K562 (cell line): ENCODE measurements around the gene NRXN3. TPM values are rescaled to one million over a fixed set of nuclear protein-coding genes. Genes with fewer than 3 reads are reported as not detected.

ENCODE experiments used
- ATAC-seq: fragments of 200-7000 bp; cut with Tn5 transposase; 3 replicates; pipeline ENCODE4 v1.9.1; 2020; ENCODE audit warnings: moderate library complexity
- BruUV-seq: library from RNA; stranded (reverse); fragments of 400-500 nt; replicated peaks from 2 replicates; lab custom pipeline; 2021; lab: Mats Ljungman, UMichigan
- CTCF ChIA-PET: fragments of 300-600 bp; formaldehyde crosslinking; extraction: SDS; loops from one replicate; lab custom pipeline; 2021; ENCODE audit warnings: low intra/inter-chr PET ratio; lab: Yijun Ruan, JAX
- POLR2A ChIA-PET: fragments of 300-600, 350-650 bp; sonication (Branson Sonifier 250); formaldehyde crosslinking; extraction: SDS; loops from one replicate; lab custom pipeline; 2021; ENCODE audit warnings: antibody characterized with exemption, inconsistent platforms; lab: Yijun Ruan, JAX
- DNase-seq, 4 experiments: peaks; one replicate each; pipeline versions ENCODE4 v3.0.0 to v3.0.0-alpha.2; 2011 to 2018; ENCODE audit warnings: low spot score in 3 of 4, mixed read lengths in 3 of 4; ENCODE audit errors: extremely low read depth in 1 of 4
- FAIRE-seq: peaks from 2 replicates; lab custom pipeline; 2011; peaks lifted over from hg19 to GRCh38; lab: Jason Lieb, UNC
- H2AFZ ChIP-seq: 2 replicates; pipeline ENCODE4 v1.6.0; 2011; ENCODE audit warnings: low read depth, low read length, control low read depth, inconsistent platforms
- H3K27ac ChIP-seq: fragments of 200-600 bp; 3 replicates; pipeline ENCODE4 v1.8.0; 2011; ENCODE audit warnings: low read depth, mild to moderate bottlenecking, control low read depth, inconsistent platforms, low read length, moderate library complexity, mixed read lengths; ENCODE audit errors: extremely low read depth
- H3K27me3 ChIP-seq, 2 experiments: fragments of 300-600 bp in 1 of 2; 2 replicates in 1 of 2; 3 replicates in 1 of 2; pipeline versions ENCODE4 v1.6.0 to v1.8.0; 2011; ENCODE audit warnings: inconsistent platforms in 2 of 2, low read length in 2 of 2, mild to moderate bottlenecking in 1 of 2, mixed read lengths in 1 of 2, moderate library complexity in 1 of 2; ENCODE audit not compliant: control insufficient read depth in 2 of 2, insufficient read depth in 2 of 2
- H3K36me3 ChIP-seq: fragments of 300-600 bp; 3 replicates; pipeline ENCODE4 v1.8.0; 2011; ENCODE audit warnings: mild to moderate bottlenecking, low read length, inconsistent platforms; ENCODE audit not compliant: control insufficient read depth, insufficient read depth
- H3K4me1 ChIP-seq, 2 experiments: fragments of 200-600 bp in 1 of 2; replicated peaks in 1 of 2; 2 replicates in 1 of 2; 3 replicates in 1 of 2; pipeline versions ENCODE4 v1.5.1 to v1.8.0; 2011; ENCODE audit warnings: inconsistent platforms in 2 of 2, low read length in 2 of 2, mild to moderate bottlenecking in 1 of 2, mixed read lengths in 1 of 2, moderate library complexity in 1 of 2; ENCODE audit not compliant: control insufficient read depth in 2 of 2, insufficient read depth in 2 of 2
- H3K4me2 ChIP-seq: 2 replicates; pipeline ENCODE4 v1.6.1; 2011; ENCODE audit warnings: low read length, control low read depth, inconsistent platforms, mixed read lengths; ENCODE audit not compliant: insufficient read depth
- H3K4me3 ChIP-seq: fragments of 200-600 bp; sonication (generic), shearing (Covaris generic); 2 replicates; pipeline ENCODE4 v1.5.1; 2016; ENCODE audit warnings: control low read depth, inconsistent platforms
- H3K79me2 ChIP-seq: fragments of 200-600 bp; 3 replicates; pipeline ENCODE4 v1.8.0; 2011; ENCODE audit warnings: low read length, inconsistent platforms; ENCODE audit not compliant: control insufficient read depth, insufficient read depth
- H3K9ac ChIP-seq, 2 experiments: 2 replicates each; pipeline versions ENCODE4 v1.6.0 to v1.6.1; 2011; ENCODE audit warnings: low read depth in 2 of 2, low read length in 2 of 2, control low read depth in 1 of 2, inconsistent platforms in 1 of 2, mild to moderate bottlenecking in 1 of 2, mixed read lengths in 1 of 2; ENCODE audit not compliant: insufficient read depth in 1 of 2
- H3K9me1 ChIP-seq: one replicate; pipeline ENCODE4 v1.6.0; 2011; ENCODE audit warnings: inconsistent platforms, mild to moderate bottlenecking, low read length, moderate library complexity; ENCODE audit not compliant: control insufficient read depth, insufficient read depth
- H3K9me3 ChIP-seq: replicated peaks from 2 replicates; pipeline ENCODE4 v1.5.1; 2011; ENCODE audit warnings: low read depth, low read length, inconsistent platforms; ENCODE audit not compliant: control insufficient read depth, insufficient read depth
- H4K20me1 ChIP-seq: replicated peaks from 2 replicates; pipeline ENCODE4 v1.6.1; 2011; ENCODE audit warnings: low read length, inconsistent platforms, mixed read lengths; ENCODE audit not compliant: control insufficient read depth, insufficient read depth
- DMBX1 ChIP-seq: fragments of 250-450 bp; sonication (Bioruptor Pico); IDR thresholded peaks from 2 replicates; pipeline ENCODE4 v1.8.0; 2022; ENCODE audit warnings: inconsistent platforms, mild to moderate bottlenecking, moderate library complexity, borderline replicate concordance
- E2F6 ChIP-seq, 2 experiments: IDR thresholded peaks; 2 replicates each; pipeline ENCODE4 v1.6.1; 2011; ENCODE audit warnings: borderline replicate concordance in 1 of 2, control low read depth in 1 of 2, low read depth in 1 of 2, low read length in 1 of 2, mild to moderate bottlenecking in 1 of 2, mixed read lengths in 1 of 2, moderate library complexity in 1 of 2; ENCODE audit not compliant: insufficient read depth in 1 of 2, insufficient read length in 1 of 2, poor library complexity in 1 of 2, severe bottlenecking in 1 of 2; ENCODE audit errors: extremely low read depth in 1 of 2
- FOXM1 ChIP-seq, 2 experiments: fragments of 450-650 bp in 1 of 2; sonication (generic) in 1 of 2; formaldehyde crosslinking in 1 of 2; IDR thresholded peaks; 2 replicates each; pipeline versions ENCODE4 v1.6.1 to v1.9.0; 2017 to 2022; ENCODE audit warnings: low read depth in 2 of 2, mild to moderate bottlenecking in 2 of 2, missing genetic modification reagents in 1 of 2, moderate library complexity in 1 of 2
- HOXB6 ChIP-seq: fragments of 250-450 bp; sonication (Bioruptor Pico); IDR thresholded peaks from 2 replicates; pipeline ENCODE4 v1.5.1; 2022; ENCODE audit warnings: mild to moderate bottlenecking, borderline replicate concordance
- NR2C2 ChIP-seq, 2 experiments: fragments of 200-800 bp in 1 of 2; sonication (Bioruptor generic) in 1 of 2; sonication (generic) in 1 of 2; formaldehyde crosslinking in 1 of 2; IDR thresholded peaks; 2 replicates each; pipeline versions ENCODE4 v1.6.1 to v1.8.0; 2016 to 2022; ENCODE audit warnings: mild to moderate bottlenecking in 1 of 2, missing compliant biosample characterization in 1 of 2, missing genetic modification characterization in 1 of 2, missing genetic modification reagents in 1 of 2
- PKNOX1 ChIP-seq: fragments of 450-650 bp; IDR thresholded peaks from 2 replicates; pipeline ENCODE4 v1.6.1; 2016
- ZNF280A ChIP-seq: fragments of 450-650 bp; IDR thresholded peaks from 2 replicates; pipeline ENCODE4 v1.6.1; 2018; ENCODE audit warnings: mild to moderate bottlenecking, low read depth; ENCODE audit not compliant: partially characterized antibody
- WGBS: fragments of 100-300 bp; shearing (Covaris generic); methylation state at CpG from one replicate; pipeline ENCODE4 v1.1.6; 2016; ENCODE audit warnings: low coverage, mixed read lengths; ENCODE audit not compliant: insufficient coverage; ENCODE audit errors: missing lambda C conversion rate; 5-methylcytosine and 5-hydroxymethylcytosine counted together
- in situ Hi-C: fragments of 300-500 bp; cut with MboI; formaldehyde crosslinking; loops from 4 replicates; pipeline ENCODE4 v1.15.0; 2018; ENCODE audit warnings: inconsistent platforms, mixed read lengths
- intact Hi-C: fragments of 100-400 bp; cut with micrococcal nuclease; formaldehyde crosslinking; loops from 2 replicates; pipeline ENCODE4 v1.14.2; 2022
- polyA plus RNA-seq, 8 experiments: library from polyadenylated mRNA; depleted of rRNA in 4 of 8; stranded (reverse) in 5 of 8; unstranded in 3 of 8; fragments of >200 nt; fragmentation: Nextera tagmentation in 2 of 8; fragmentation: Illumina TruSeq in 1 of 8; extraction: Ambion mirVana in 2 of 8; extraction: Trizol in 1 of 8; gene quantifications; 2 replicates each; pipeline versions ENCODE4 v1.2.1 to v1.2.3, GENCODE V29; 2011 to 2014; ENCODE audit warnings: inconsistent platforms in 1 of 8, missing spikeins in 1 of 8
- total RNA-seq, 7 experiments: library from RNA; depleted of rRNA in 6 of 7; stranded (reverse); fragments of >200 nt in 6 of 7; fragmentation: Illumina TruSeq in 2 of 7; extraction: Trizol in 2 of 7; gene quantifications; 2 replicates each; pipeline versions ENCODE4 v1.2.1 to v1.2.3, GENCODE V29; 2011 to 2021; ENCODE audit warnings: low replicate concordance in 1 of 7

The NRXN3 gene
- total and polyA plus RNA-seq, 9 of the 15 experiments (the other 6 are each of a cell fraction or from before 2014, with no cell fraction given): 0.09 TPM; not detected in 8

GRCh38 chr14:79090641-79091180, 920.5 kb downstream of the NRXN3 start:
- H3K27me3 ChIP-seq: no peaks in the 10 kb centered on the region
- no peak overlapping the region for H3K4me2 ChIP-seq
- H3K9me1 ChIP-seq: no peaks in the 10 kb centered on the region
- H3K36me3 ChIP-seq: no peaks in the 10 kb centered on the region
- FAIRE-seq (no peak), DNase-seq (no peak), ATAC-seq (no peak)
- TF ChIP-seq FOXM1 (IDR thresholded peaks at IDR 0.05; ENCODE audit: low read depth) (no peak), FOXM1 (CRISPR knock-in tag; IDR thresholded peaks at IDR 0.05; ENCODE audit: low read depth) (no peak), HOXB6 (no peak), E2F6 (IDR thresholded peaks at IDR 0.05; ENCODE audit: borderline replicate concordance in 1 of 2, extremely low read depth in 1 of 2, insufficient read depth in 1 of 2, insufficient read length in 1 of 2, low read depth in 1 of 2, low read length in 1 of 2, poor library complexity in 1 of 2, severe bottlenecking in 1 of 2) (no peak), NR2C2 (CRISPR knock-in tag; IDR thresholded peaks at IDR 0.05) (no peak), NR2C2 (tag; IDR thresholded peaks at IDR 0.05) (no peak), PKNOX1 (no peak), ZNF280A (no peak), DMBX1 (CRISPR knock-in tag) (no peak)
- H3K4me3 ChIP-seq: no peak overlapping the region
- H3K9ac ChIP-seq: no peak overlapping the region
- H3K4me1 ChIP-seq: no peaks in the 10 kb centered on the region
- intact Hi-C loops: no loop called here
- H3K9me3 ChIP-seq: no peaks in the 10 kb centered on the region; the same call in 1 of the 2 replicates
- in situ Hi-C loops: no loop called here
- H3K79me2 ChIP-seq: no peaks in the 10 kb centered on the region
- 0% methylated on average over 1 of the region's 2 CpGs for WGBS
- no peak overlapping the region for H3K27ac ChIP-seq
- POLR2A ChIA-PET: no interaction called here
- BruUV-seq: no TSS peak
- H4K20me1 ChIP-seq: no peaks in the 10 kb centered on the region
- no peak overlapping the region for H2AFZ ChIP-seq
- CTCF ChIA-PET: no interaction called here
